Smooth muscle cell (in vitro differentiated cells): Measurements from ENCODE around the gene INTS15. TPM values are rescaled to one million over a fixed set of nuclear protein-coding genes. Genes with fewer than 3 reads are reported as not detected.

Source experiments
- DNase-seq: peaks from one replicate; lab custom pipeline; 2025; ENCODE audit not compliant: unreplicated experiment; lab: John Stamatoyannopoulos, UW
- H2AFZ ChIP-seq: fragments of 200-600 bp; sonication (generic); 2 replicates; pipeline ENCODE4 v1.6.0; 2016; ENCODE audit warnings: antibody characterized with exemption, low read depth, mild to moderate bottlenecking
- H3F3A ChIP-seq: fragments of 200-600 bp; sonication (generic); 2 replicates; pipeline ENCODE4 v1.6.0; 2017; ENCODE audit warnings: antibody characterized with exemption, low read depth
- H3K27ac ChIP-seq: fragments of 200-600 bp; sonication (generic); 2 replicates; pipeline ENCODE4 v1.5.1; 2016; ENCODE audit warnings: low read depth, mild to moderate bottlenecking
- H3K27me3 ChIP-seq: fragments of 200-600 bp; sonication (generic); 2 replicates; pipeline ENCODE4 v1.6.1; 2016; ENCODE audit warnings: low read depth, mild to moderate bottlenecking
- H3K36me3 ChIP-seq: fragments of 200-600 bp; sonication (generic); 2 replicates; pipeline ENCODE4 v1.5.1; 2016; ENCODE audit warnings: low read depth
- H3K4me1 ChIP-seq: fragments of 200-600 bp; sonication (generic); 2 replicates; pipeline ENCODE4 v1.5.1; 2016; ENCODE audit warnings: low read depth
- H3K4me2 ChIP-seq: fragments of 200-600 bp; sonication (generic); 2 replicates; pipeline ENCODE4 v1.6.0; 2016; ENCODE audit warnings: mild to moderate bottlenecking
- H3K4me3 ChIP-seq: fragments of 200-600 bp; sonication (generic); 2 replicates; pipeline ENCODE4 v1.5.1; 2016; ENCODE audit warnings: mild to moderate bottlenecking
- H3K79me2 ChIP-seq: fragments of 200-600 bp; sonication (generic); 2 replicates; pipeline ENCODE4 v1.6.0; 2016; ENCODE audit warnings: low read depth, mild to moderate bottlenecking
- H3K9ac ChIP-seq: fragments of 200-600 bp; sonication (generic); 2 replicates; pipeline ENCODE4 v1.6.0; 2016; ENCODE audit warnings: low read depth
- H3K9me3 ChIP-seq: fragments of 200-600 bp; sonication (generic); replicated peaks from 2 replicates; pipeline ENCODE4 v1.5.1; 2016; ENCODE audit warnings: low read depth
- H4K20me1 ChIP-seq: fragments of 200-600 bp; sonication (generic); 2 replicates; pipeline ENCODE4 v1.6.0; 2016; ENCODE audit warnings: low read depth
- WGBS: methylation state at CpG from one replicate; pipeline ENCODE4 v1.1.7; 2016; ENCODE audit warnings: low lambda C conversion rate; 5-methylcytosine and 5-hydroxymethylcytosine counted together
- polyA plus RNA-seq: library from polyadenylated mRNA; unstranded; fragments of >200 nt; fragmentation: Nextera tagmentation; extraction: Ambion mirVana; gene quantifications from 2 replicates; pipeline ENCODE4 v1.2.1, GENCODE V29; 2016
- total RNA-seq: library from RNA; depleted of rRNA; stranded (reverse); fragments of >200 nt; gene quantifications from 2 replicates; pipeline ENCODE4 v1.2.3, GENCODE V29; 2014
- TF ChIP-seq, protein P1 (sequence below): fragments of 200-600 bp; sonication (generic); IDR thresholded peaks from 2 replicates; pipeline ENCODE4 v1.5.1; 2017; ENCODE audit warnings: borderline replicate concordance, mild to moderate bottlenecking, antibody characterized with exemption; ENCODE audit not compliant: insufficient read depth, poor library complexity, severe bottlenecking

INTS15 gene
- total and polyA plus RNA-seq, 2 experiments from 2014 or later, result 14.7 to 25.9 TPM

DNA sequence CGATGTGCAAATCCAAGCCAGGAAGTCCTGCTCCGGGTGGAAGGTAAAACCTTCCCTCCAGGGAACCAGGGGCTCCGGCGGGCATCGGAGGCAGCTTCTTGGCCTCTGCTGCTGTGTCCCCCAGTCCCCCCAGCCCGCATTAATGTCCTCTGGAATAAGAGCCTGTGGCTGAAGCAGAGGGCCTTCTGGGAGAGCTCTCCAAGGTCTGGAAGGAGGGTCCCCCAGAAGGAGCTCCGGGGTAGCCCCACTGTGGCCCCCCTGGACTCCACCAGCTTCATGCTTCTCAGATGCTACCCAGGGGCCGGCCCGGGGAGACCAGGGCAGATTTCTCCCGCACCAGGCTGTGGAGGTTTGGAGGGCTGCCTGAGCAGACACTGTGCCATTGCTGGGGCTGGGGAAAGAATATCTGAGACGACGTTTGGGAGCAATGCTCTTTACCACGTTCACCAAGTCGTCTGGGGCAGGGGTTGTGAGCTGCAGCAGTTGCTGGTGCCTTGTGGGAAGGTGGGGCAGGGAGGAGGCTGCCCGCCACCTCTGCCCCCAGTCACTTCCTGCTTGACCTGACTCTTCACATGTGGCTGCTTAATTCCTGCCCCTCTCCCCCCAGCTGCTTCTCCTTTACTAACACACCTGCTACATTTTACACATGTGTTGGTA, 33.9 kb downstream of the INTS15 start:
- Histone ChIP-seq H3K27ac (no peak overlapping the region), H3K9ac (no peak overlapping the region), H2AFZ (no peak overlapping the region), H3K4me2 (no peak overlapping the region), H3K4me1 (no peaks in the 10 kb centered on the region), H3K79me2 (no peaks in the 10 kb centered on the region), H3K4me3 (no peak overlapping the region), H3K9me3 (no peaks in the 10 kb centered on the region), H3F3A (no peaks in the 10 kb centered on the region), H4K20me1 (no peaks in the 10 kb centered on the region), H3K27me3 (no peaks in the 10 kb centered on the region), H3K36me3 (no peaks in the 10 kb centered on the region)
- TF ChIP-seq, protein P1, sequence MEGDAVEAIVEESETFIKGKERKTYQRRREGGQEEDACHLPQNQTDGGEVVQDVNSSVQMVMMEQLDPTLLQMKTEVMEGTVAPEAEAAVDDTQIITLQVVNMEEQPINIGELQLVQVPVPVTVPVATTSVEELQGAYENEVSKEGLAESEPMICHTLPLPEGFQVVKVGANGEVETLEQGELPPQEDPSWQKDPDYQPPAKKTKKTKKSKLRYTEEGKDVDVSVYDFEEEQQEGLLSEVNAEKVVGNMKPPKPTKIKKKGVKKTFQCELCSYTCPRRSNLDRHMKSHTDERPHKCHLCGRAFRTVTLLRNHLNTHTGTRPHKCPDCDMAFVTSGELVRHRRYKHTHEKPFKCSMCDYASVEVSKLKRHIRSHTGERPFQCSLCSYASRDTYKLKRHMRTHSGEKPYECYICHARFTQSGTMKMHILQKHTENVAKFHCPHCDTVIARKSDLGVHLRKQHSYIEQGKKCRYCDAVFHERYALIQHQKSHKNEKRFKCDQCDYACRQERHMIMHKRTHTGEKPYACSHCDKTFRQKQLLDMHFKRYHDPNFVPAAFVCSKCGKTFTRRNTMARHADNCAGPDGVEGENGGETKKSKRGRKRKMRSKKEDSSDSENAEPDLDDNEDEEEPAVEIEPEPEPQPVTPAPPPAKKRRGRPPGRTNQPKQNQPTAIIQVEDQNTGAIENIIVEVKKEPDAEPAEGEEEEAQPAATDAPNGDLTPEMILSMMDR, result no peak
- DNase-seq, result no peak
- WGBS, result 94% methylated on average over 15 of the region's 15 CpGs

DNA sequence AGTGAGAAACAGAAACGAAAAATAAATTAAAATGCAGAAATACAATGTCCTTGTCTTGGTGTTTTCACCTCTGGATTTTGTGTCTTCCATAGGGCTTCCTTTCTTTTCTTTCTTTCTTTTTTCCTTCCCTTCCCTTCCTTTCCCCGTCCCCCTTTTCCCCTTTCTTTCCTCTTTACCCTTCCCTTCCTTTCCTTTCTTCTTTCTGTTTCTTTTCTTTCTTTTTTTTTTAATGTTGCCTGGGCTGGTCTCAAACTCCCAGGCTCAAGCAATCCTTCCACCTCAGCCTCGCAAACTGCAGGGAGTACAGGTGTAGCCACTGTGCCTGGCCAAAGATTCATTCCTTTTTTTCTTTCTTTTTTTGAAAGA, 34.4 kb downstream of the INTS15 start:
- no peaks in the 10 kb centered on the region for H3K36me3 ChIP-seq
- no peak overlapping the region for H2AFZ ChIP-seq
- no peak overlapping the region for H3K27ac ChIP-seq
- H3F3A ChIP-seq, result no peaks in the 10 kb centered on the region
- H3K4me3 ChIP-seq, result no peak overlapping the region
- 87% methylated on average over 3 of the region's 3 CpGs for WGBS
- H3K79me2 ChIP-seq, result no peaks in the 10 kb centered on the region
- H3K4me1 ChIP-seq, result no peaks in the 10 kb centered on the region
- TF ChIP-seq, protein P1, result no peak
- no peaks in the 10 kb centered on the region for H3K9me3 ChIP-seq
- no peaks in the 10 kb centered on the region for H4K20me1 ChIP-seq
- H3K27me3 ChIP-seq, result no peaks in the 10 kb centered on the region
- no peak for DNase-seq
- no peak overlapping the region for H3K9ac ChIP-seq
- H3K4me2 ChIP-seq, result no peak overlapping the region

DNA sequence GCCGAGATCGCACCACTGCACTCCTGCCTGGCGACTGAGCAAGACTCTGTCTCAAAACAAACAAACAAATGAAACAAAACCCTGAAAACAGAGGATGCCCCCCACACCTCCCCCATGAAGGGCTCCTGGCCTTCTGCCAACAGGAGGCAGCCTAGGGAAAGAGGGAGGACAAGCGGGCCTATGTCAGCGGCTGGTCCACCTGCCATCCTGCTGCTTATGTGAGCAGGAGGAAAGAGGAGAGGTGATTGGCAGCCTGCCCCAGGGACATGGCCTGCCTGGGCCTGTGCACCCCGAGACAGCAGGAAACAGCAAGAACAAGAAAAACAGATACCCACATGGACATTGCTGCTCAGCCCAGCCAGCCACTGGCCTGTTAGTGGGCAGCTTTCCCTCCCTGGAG, 38.2 kb downstream of the INTS15 start:
- Histone ChIP-seq H4K20me1 (no peaks in the 10 kb centered on the region), H3K36me3 (no peaks in the 10 kb centered on the region), H3K4me2 (no peak overlapping the region), H3K9me3 (no peaks in the 10 kb centered on the region), H3K27me3 (no peaks in the 10 kb centered on the region), H3K27ac (no peak overlapping the region), H3F3A (no peaks in the 10 kb centered on the region), H3K4me1 (no peaks in the 10 kb centered on the region), H2AFZ (no peak overlapping the region), H3K9ac (no peak overlapping the region), H3K79me2 (no peaks in the 10 kb centered on the region), H3K4me3 (no peak overlapping the region)
- TF ChIP-seq, protein P1, result no peak
- WGBS, result 85% methylated on average over 6 of the region's 6 CpGs
- no peak for DNase-seq
